Stimulated activated CD8-positive, alpha-beta memory T cell treated with anti-CD3 and anti-CD28 coated beads, Interleukin-7, amount 100 ng/mL, for 1 hour (primary cell): Measurements from ENCODE around the gene ACBD5.

Experiments used
- DNase-seq, 2 donors: peaks; one replicate each; pipeline ENCODE4 v3.0.0-alpha.2; 2020; ENCODE audit warnings: low read depth in 2 of 2

The ACBD5 gene

GRCh38 chr10:27152687-27153086 lies 87.9 kb downstream of the ACBD5 start:
- no peak for DNase-seq

- no peak for DNase-seq
Measured at GRCh38 chr10:27150261-27150660, 90.3 kb downstream of the ACBD5 start.

DNA sequence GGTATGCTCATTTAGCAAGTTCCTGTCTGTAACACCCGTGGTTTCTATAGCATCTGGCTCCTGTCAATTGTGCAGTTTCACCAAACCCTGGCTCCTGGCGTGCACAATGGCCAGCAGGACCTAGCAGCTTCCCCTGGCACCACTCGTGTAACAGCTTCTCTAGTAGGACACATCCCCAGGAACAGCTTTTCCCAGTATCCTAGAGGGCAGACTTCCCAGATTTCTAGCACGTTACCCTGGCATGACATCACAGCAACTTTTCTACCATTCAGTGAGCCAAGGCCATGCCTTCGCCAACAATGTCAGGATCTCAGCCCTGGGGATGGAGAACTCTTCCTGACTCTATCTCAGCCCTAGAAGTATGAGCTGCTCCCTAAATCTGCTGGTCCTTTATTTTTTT lies 92.9 kb downstream of the ACBD5 start:
- DNase-seq: no peak

DNA sequence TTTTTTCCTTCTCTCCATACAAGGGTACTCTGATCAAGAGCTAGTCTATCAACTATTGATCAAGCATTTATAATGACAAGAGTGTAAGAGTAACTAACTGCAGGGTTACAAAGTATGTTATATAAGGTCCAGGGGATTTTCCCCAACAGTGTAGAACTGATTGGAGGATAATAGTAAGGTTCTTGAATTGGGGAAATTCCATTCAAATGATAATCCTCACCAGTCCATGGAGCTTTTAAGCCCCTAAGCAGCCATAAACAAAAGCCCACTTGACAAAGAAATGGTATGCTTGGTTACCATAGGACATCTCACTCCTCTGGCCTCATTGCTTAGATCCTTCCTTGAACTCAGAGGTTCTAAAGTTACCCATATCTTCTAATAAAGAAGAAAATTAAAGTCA lies 94.7 kb downstream of the ACBD5 start:
- DNase-seq: no peak
